ENCODE measurements around the gene ARRDC2. TPM values are rescaled to one million over a fixed set of nuclear protein-coding genes. Genes with fewer than 3 reads are reported as not detected.

The ARRDC2 gene
- total RNA-seq, 1 experiment from 2014 or later = 9.2 TPM

DNA sequence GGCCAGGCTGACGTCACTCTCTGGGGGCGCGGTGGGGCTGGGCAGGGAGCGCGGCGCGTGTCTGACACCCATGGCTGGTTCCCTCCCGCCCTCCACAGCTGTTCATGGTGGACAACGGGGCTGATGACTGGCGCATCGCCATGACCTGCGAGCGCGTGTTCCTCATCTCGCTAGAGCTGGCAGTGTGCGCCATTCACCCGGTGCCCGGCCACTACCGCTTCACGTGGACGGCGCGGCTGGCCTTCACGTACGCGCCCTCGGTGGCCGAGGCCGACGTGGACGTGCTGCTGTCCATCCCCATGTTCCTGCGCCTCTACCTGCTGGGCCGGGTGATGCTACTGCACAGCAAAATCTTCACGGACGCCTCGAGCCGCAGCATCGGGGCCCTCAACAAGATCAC is 26.4 kb upstream of the ARRDC2 start (continued):
- TF ChIP-seq, protein P1, sequence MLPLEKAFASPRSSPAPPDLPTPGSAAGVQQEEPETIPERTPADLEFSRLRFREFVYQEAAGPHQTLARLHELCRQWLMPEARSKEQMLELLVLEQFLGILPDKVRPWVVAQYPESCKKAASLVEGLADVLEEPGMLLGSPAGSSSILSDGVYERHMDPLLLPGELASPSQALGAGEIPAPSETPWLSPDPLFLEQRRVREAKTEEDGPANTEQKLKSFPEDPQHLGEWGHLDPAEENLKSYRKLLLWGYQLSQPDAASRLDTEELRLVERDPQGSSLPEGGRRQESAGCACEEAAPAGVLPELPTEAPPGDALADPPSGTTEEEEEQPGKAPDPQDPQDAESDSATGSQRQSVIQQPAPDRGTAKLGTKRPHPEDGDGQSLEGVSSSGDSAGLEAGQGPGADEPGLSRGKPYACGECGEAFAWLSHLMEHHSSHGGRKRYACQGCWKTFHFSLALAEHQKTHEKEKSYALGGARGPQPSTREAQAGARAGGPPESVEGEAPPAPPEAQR (CRISPR knock-in tag; IDR thresholded peaks at IDR 0.05) = no peak
- TF ChIP-seq, protein P2, sequence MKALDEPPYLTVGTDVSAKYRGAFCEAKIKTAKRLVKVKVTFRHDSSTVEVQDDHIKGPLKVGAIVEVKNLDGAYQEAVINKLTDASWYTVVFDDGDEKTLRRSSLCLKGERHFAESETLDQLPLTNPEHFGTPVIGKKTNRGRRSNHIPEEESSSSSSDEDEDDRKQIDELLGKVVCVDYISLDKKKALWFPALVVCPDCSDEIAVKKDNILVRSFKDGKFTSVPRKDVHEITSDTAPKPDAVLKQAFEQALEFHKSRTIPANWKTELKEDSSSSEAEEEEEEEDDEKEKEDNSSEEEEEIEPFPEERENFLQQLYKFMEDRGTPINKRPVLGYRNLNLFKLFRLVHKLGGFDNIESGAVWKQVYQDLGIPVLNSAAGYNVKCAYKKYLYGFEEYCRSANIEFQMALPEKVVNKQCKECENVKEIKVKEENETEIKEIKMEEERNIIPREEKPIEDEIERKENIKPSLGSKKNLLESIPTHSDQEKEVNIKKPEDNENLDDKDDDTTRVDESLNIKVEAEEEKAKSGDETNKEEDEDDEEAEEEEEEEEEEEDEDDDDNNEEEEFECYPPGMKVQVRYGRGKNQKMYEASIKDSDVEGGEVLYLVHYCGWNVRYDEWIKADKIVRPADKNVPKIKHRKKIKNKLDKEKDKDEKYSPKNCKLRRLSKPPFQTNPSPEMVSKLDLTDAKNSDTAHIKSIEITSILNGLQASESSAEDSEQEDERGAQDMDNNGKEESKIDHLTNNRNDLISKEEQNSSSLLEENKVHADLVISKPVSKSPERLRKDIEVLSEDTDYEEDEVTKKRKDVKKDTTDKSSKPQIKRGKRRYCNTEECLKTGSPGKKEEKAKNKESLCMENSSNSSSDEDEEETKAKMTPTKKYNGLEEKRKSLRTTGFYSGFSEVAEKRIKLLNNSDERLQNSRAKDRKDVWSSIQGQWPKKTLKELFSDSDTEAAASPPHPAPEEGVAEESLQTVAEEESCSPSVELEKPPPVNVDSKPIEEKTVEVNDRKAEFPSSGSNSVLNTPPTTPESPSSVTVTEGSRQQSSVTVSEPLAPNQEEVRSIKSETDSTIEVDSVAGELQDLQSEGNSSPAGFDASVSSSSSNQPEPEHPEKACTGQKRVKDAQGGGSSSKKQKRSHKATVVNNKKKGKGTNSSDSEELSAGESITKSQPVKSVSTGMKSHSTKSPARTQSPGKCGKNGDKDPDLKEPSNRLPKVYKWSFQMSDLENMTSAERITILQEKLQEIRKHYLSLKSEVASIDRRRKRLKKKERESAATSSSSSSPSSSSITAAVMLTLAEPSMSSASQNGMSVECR (CRISPR knock-in tag; IDR thresholded peaks at IDR 0.05; ENCODE audit: borderline replicate concordance) = no peak
- TF ChIP-seq PRDM15 (CRISPR knock-in tag; IDR thresholded peaks at IDR 0.05) (no peak), IRF1 (CRISPR knock-in tag; IDR thresholded peaks at IDR 0.05) (no peak), TEAD4 (CRISPR knock-in tag; IDR thresholded peaks at IDR 0.05) (no peak), ZNF512 (CRISPR knock-in tag; IDR thresholded peaks at IDR 0.05; ENCODE audit: borderline replicate concordance) (no peak), NFATC4 (CRISPR knock-in tag; IDR thresholded peaks at IDR 0.05) (no peak)
- TF ChIP-seq, protein P3, sequence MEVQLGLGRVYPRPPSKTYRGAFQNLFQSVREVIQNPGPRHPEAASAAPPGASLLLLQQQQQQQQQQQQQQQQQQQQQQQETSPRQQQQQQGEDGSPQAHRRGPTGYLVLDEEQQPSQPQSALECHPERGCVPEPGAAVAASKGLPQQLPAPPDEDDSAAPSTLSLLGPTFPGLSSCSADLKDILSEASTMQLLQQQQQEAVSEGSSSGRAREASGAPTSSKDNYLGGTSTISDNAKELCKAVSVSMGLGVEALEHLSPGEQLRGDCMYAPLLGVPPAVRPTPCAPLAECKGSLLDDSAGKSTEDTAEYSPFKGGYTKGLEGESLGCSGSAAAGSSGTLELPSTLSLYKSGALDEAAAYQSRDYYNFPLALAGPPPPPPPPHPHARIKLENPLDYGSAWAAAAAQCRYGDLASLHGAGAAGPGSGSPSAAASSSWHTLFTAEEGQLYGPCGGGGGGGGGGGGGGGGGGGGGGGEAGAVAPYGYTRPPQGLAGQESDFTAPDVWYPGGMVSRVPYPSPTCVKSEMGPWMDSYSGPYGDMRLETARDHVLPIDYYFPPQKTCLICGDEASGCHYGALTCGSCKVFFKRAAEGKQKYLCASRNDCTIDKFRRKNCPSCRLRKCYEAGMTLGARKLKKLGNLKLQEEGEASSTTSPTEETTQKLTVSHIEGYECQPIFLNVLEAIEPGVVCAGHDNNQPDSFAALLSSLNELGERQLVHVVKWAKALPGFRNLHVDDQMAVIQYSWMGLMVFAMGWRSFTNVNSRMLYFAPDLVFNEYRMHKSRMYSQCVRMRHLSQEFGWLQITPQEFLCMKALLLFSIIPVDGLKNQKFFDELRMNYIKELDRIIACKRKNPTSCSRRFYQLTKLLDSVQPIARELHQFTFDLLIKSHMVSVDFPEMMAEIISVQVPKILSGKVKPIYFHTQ (CRISPR knock-in tag; IDR thresholded peaks at IDR 0.05) = no peak

DNA sequence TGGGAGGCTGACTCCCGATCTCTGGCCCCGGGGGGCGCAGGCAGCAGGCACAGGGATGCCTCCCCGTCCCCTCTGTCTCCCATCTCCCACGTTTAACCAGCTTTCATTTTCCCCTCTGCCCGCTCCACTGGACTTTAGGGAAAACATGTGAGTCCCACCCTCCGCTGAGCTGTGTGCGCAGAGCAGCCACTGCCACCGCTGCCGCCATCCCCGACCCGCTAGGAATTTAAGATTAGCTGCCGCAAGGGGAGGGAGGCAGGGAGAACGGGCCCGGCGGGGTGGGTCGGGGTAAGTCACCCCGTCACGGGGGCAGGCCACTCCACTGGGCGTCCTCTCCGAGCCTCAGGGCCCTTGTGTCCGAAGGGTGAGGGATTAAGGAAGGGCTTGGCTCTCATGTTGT is 25.5 kb upstream of the ARRDC2 start:
- Mint-ChIP-seq H3K27me3 (ENCODE audit: low read depth) (no peaks in the 10 kb centered on the region), H3K4me3 (no peak overlapping the region), H3K27ac (no peak overlapping the region), H3K4me1 (peaks cover 5% of the 10 kb centered on the region), H3K9me3 (no peaks in the 10 kb centered on the region), H3K36me3 (peaks cover 5% of the 10 kb centered on the region)
- TF ChIP-seq ETV6 (CRISPR knock-in tag; IDR thresholded peaks at IDR 0.05) (no peak), IRF1 (CRISPR knock-in tag; IDR thresholded peaks at IDR 0.05) (no peak), FOXJ3 (CRISPR knock-in tag; IDR thresholded peaks at IDR 0.05; ENCODE audit: borderline replicate concordance) (no peak), USF2 (CRISPR knock-in tag; IDR thresholded peaks at IDR 0.05) (no peak), NFE2L1 (CRISPR knock-in tag; IDR thresholded peaks at IDR 0.05) (no peak), ZNF232 (CRISPR knock-in tag; IDR thresholded peaks at IDR 0.05) (no peak)
- TF ChIP-seq, protein P4, sequence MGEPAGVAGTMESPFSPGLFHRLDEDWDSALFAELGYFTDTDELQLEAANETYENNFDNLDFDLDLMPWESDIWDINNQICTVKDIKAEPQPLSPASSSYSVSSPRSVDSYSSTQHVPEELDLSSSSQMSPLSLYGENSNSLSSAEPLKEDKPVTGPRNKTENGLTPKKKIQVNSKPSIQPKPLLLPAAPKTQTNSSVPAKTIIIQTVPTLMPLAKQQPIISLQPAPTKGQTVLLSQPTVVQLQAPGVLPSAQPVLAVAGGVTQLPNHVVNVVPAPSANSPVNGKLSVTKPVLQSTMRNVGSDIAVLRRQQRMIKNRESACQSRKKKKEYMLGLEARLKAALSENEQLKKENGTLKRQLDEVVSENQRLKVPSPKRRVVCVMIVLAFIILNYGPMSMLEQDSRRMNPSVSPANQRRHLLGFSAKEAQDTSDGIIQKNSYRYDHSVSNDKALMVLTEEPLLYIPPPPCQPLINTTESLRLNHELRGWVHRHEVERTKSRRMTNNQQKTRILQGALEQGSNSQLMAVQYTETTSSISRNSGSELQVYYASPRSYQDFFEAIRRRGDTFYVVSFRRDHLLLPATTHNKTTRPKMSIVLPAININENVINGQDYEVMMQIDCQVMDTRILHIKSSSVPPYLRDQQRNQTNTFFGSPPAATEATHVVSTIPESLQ (CRISPR knock-in tag; IDR thresholded peaks at IDR 0.05) = no peak
- TF ChIP-seq, protein P5, sequence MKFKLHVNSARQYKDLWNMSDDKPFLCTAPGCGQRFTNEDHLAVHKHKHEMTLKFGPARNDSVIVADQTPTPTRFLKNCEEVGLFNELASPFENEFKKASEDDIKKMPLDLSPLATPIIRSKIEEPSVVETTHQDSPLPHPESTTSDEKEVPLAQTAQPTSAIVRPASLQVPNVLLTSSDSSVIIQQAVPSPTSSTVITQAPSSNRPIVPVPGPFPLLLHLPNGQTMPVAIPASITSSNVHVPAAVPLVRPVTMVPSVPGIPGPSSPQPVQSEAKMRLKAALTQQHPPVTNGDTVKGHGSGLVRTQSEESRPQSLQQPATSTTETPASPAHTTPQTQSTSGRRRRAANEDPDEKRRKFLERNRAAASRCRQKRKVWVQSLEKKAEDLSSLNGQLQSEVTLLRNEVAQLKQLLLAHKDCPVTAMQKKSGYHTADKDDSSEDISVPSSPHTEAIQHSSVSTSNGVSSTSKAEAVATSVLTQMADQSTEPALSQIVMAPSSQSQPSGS (CRISPR knock-in tag; IDR thresholded peaks at IDR 0.05; ENCODE audit: borderline replicate concordance, low read depth) = no peak
- DNase-seq (ENCODE audit: low spot score) = no peak
- CTCF ChIA-PET = interaction anchor here (1.9 kb wide), 1 partner anchor 16 kb away, joined by 9 read pairs; no protein-coding TSS in a partner anchor
- ATAC-seq = no peak
- POLR2A ChIA-PET = no interaction called here

Measured in WTC11 (cell line).